Astrocyte (in vitro differentiated cells and primary cell): ENCODE data around the gene IMP4. TPM values are rescaled to one million over a fixed set of nuclear protein-coding genes. Genes with fewer than 3 reads are reported as not detected.

Source experiments
- DNase-seq: peaks from one replicate; pipeline ENCODE4 v3.0.0-alpha.2; 2010; ENCODE audit warnings: low read depth
- FAIRE-seq: peaks from 2 replicates; lab custom pipeline; 2011; peaks lifted over from hg19 to GRCh38; lab: Jason Lieb, UNC
- H2AFZ ChIP-seq: 2 replicates; pipeline ENCODE4 v1.6.0; 2012; ENCODE audit warnings: low read depth, low read length, inconsistent platforms
- H3K27ac ChIP-seq: 2 replicates; pipeline ENCODE4 v1.5.1; 2011; ENCODE audit warnings: low read depth, low read length, inconsistent platforms
- H3K27me3 ChIP-seq: 2 replicates; pipeline ENCODE4 v1.6.0; 2011; ENCODE audit warnings: low read length, inconsistent platforms; ENCODE audit not compliant: insufficient read depth
- H3K36me3 ChIP-seq: 2 replicates; pipeline ENCODE4 v1.5.1; 2011; ENCODE audit warnings: low read length, inconsistent platforms; ENCODE audit not compliant: insufficient read depth
- H3K4me1 ChIP-seq: 2 replicates; pipeline ENCODE4 v1.5.1; 2011; ENCODE audit warnings: low read length, inconsistent platforms; ENCODE audit not compliant: insufficient read depth
- H3K4me2 ChIP-seq: 2 replicates; pipeline ENCODE4 v1.6.0; 2012; ENCODE audit warnings: low read length, inconsistent platforms
- H3K4me3 ChIP-seq: 2 replicates; pipeline ENCODE4 v1.5.1; 2011; ENCODE audit warnings: low read depth, mild to moderate bottlenecking, low read length, inconsistent platforms; ENCODE audit not compliant: insufficient read depth
- H3K79me2 ChIP-seq: 2 replicates; pipeline ENCODE4 v1.6.0; 2012; ENCODE audit warnings: mild to moderate bottlenecking, low read length, inconsistent platforms; ENCODE audit not compliant: insufficient read depth
- H3K9ac ChIP-seq: 2 replicates; pipeline ENCODE4 v1.6.0; 2012; ENCODE audit warnings: mild to moderate bottlenecking, low read length, inconsistent platforms
- H3K9me3 ChIP-seq: 2 replicates; pipeline ENCODE4 v1.5.1; 2012; ENCODE audit warnings: low read depth, mild to moderate bottlenecking, low read length, inconsistent platforms; ENCODE audit not compliant: insufficient read depth
- H4K20me1 ChIP-seq: 2 replicates; pipeline ENCODE4 v1.6.0; 2012; ENCODE audit warnings: low read length, inconsistent platforms; ENCODE audit not compliant: insufficient read depth
- H3K27ac Mint-ChIP-seq: one replicate; pipeline ENCODE4 v1.8.0; 2021; ENCODE audit warnings: mild to moderate bottlenecking, mixed read lengths; ENCODE audit not compliant: unreplicated experiment
- H3K27me3 Mint-ChIP-seq: one replicate; pipeline ENCODE4 v1.8.0; 2021; ENCODE audit warnings: low read depth, mixed read lengths; ENCODE audit not compliant: unreplicated experiment
- H3K36me3 Mint-ChIP-seq: one replicate; pipeline ENCODE4 v1.8.0; 2021; ENCODE audit warnings: low read depth, mixed read lengths; ENCODE audit not compliant: unreplicated experiment
- H3K4me1 Mint-ChIP-seq: one replicate; pipeline ENCODE4 v1.8.0; 2021; ENCODE audit warnings: low read depth, mixed read lengths; ENCODE audit not compliant: unreplicated experiment
- H3K4me3 Mint-ChIP-seq: one replicate; pipeline ENCODE4 v1.8.0; 2021; ENCODE audit warnings: mild to moderate bottlenecking, moderate library complexity, mixed read lengths; ENCODE audit not compliant: unreplicated experiment
- H3K9me3 Mint-ChIP-seq: one replicate; pipeline ENCODE4 v1.8.0; 2021; ENCODE audit warnings: mild to moderate bottlenecking, mixed read lengths; ENCODE audit not compliant: unreplicated experiment
- EZH2 ChIP-seq: IDR thresholded peaks from 2 replicates; pipeline ENCODE4 v1.6.1; 2012; ENCODE audit warnings: mild to moderate bottlenecking, low read length, inconsistent platforms; ENCODE audit not compliant: insufficient read depth
- total RNA-seq: library from RNA; stranded (reverse); gene quantifications from 2 replicates; pipeline ENCODE4 v1.2.1, GENCODE V29; 2021
- TF ChIP-seq, protein P1 (sequence below): IDR thresholded peaks from 2 replicates; pipeline ENCODE4 v1.5.1; 2011; ENCODE audit warnings: low read depth, mild to moderate bottlenecking, inconsistent platforms, low read length, moderate library complexity; ENCODE audit not compliant: insufficient read depth

IMP4 gene
- total RNA-seq, 1 donor from 2014 or later: 65.5 TPM

DNA sequence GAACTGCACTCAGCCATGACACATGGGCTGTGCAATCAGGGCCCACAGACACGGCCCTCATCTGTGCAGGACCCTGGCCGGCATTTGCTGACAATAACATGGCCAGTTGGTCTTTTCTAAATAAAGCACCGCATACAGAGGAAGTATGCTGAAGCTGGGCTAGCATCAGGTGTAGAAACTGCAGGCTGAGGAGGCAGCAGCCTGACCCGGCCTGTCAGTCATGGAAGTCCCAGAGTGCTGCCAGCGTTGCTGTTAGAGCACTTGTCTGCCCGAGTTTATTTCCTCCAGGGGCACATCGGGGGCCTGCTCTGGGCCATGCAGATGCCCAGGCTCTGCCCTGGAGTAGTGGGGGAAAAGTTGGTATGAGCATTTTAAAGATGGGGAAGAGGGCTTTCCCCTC, 9.0 kb downstream of the IMP4 start:
- Histone ChIP-seq H3K4me3 (no peak overlapping the region), H3K79me2 (no peaks in the 10 kb centered on the region), H3K36me3 (peaks cover 12% of the 10 kb centered on the region), H3K27ac (no peak overlapping the region), H3K4me1 (peaks cover 7% of the 10 kb centered on the region), H3K27me3 (no peaks in the 10 kb centered on the region), H3K9ac (no peak overlapping the region), H2AFZ (no peak overlapping the region), H3K9me3 (no peaks in the 10 kb centered on the region), H3K4me2 (no peak overlapping the region), H4K20me1 (peaks cover 34% of the 10 kb centered on the region)
- no peaks in the 10 kb centered on the region for H3K9me3 Mint-ChIP-seq
- FAIRE-seq (no peak), DNase-seq (no peak)
- peaks cover 17% of the 10 kb centered on the region for H3K36me3 Mint-ChIP-seq
- peaks cover 1% of the 10 kb centered on the region for H3K4me1 Mint-ChIP-seq
- no peak overlapping the region for H3K27ac Mint-ChIP-seq
- TF ChIP-seq, protein P1, sequence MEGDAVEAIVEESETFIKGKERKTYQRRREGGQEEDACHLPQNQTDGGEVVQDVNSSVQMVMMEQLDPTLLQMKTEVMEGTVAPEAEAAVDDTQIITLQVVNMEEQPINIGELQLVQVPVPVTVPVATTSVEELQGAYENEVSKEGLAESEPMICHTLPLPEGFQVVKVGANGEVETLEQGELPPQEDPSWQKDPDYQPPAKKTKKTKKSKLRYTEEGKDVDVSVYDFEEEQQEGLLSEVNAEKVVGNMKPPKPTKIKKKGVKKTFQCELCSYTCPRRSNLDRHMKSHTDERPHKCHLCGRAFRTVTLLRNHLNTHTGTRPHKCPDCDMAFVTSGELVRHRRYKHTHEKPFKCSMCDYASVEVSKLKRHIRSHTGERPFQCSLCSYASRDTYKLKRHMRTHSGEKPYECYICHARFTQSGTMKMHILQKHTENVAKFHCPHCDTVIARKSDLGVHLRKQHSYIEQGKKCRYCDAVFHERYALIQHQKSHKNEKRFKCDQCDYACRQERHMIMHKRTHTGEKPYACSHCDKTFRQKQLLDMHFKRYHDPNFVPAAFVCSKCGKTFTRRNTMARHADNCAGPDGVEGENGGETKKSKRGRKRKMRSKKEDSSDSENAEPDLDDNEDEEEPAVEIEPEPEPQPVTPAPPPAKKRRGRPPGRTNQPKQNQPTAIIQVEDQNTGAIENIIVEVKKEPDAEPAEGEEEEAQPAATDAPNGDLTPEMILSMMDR: no peak
- TF ChIP-seq EZH2: no peak
- H3K27me3 Mint-ChIP-seq: peaks cover 6% of the 10 kb centered on the region
- no peak overlapping the region for H3K4me3 Mint-ChIP-seq

DNA sequence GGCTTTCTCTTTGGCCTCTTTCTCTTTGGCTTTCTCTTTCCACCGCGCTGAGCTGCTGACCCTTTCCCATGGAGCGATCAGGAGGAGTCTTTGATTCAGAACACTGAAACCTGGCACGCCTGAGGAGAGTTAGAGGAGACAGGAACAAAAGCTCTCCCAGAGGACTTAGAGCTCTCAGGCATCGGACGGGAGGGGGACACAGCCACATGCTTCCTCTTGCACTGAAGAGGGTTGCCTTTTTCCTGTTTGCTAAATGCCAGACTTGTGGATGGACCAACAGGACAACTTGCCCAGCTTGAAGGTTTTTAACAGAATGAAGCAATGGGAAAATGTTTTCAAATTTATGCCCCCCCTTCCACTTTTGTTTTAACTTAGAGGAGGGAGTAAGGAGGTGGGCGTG, 9.5 kb downstream of the IMP4 start:
- Histone ChIP-seq H3K4me3 (no peak overlapping the region), H3K9me3 (no peaks in the 10 kb centered on the region), H2AFZ (no peak overlapping the region), H3K27ac (no peak overlapping the region), H3K79me2 (no peaks in the 10 kb centered on the region), H4K20me1 (peaks cover 33% of the 10 kb centered on the region), H3K27me3 (no peaks in the 10 kb centered on the region), H3K36me3 (peaks cover 7% of the 10 kb centered on the region), H3K9ac (no peak overlapping the region), H3K4me1 (peaks cover 7% of the 10 kb centered on the region), H3K4me2 (no peak overlapping the region)
- Mint-ChIP-seq H3K9me3 (no peaks in the 10 kb centered on the region), H3K27me3 (peaks cover 8% of the 10 kb centered on the region), H3K27ac (no peak overlapping the region), H3K4me1 (peaks cover 2% of the 10 kb centered on the region), H3K36me3 (peaks cover 13% of the 10 kb centered on the region), H3K4me3 (no peak overlapping the region)
- FAIRE-seq: no peak
- TF ChIP-seq, protein P1: no peak
- TF ChIP-seq EZH2: no peak
- DNase-seq: no peak

DNA sequence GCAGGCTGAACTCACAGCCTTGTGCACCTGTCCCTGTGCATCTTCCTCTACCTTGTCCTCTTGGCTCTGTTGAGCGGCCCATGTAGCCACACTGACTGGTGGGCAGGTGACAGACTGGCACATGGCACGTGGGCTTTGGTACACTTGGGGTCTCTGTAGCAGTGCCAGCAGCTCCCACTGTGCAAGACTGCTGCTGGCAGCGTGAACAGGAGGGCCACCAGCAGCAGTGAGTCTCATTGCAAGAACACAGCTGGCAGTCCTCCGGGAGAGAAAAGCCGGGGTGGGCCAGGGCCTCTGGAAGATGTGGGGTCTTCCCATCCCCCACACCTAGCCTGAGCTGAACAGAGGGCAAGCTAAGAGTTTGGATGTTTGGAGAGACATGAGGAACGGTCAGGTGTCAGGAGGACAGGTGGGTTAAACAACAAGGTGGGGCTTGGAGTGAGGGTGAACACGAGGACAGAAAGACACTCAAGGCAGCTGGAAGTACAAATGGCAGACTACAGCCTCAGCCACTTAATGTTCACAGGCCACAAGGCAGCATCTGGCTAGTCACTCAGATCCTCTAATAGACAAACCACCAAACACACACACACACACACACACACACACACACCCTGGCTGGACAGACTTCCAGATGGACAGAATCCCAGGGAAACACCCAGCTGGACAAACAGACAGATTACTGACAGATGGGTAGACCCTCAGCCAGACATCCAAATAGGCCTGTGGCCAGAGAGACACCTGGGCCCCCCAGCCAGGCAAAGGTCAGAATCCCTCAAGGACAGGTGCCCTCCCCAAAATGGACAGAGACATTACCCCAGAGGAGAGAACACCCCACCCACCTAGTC, 10.8 kb downstream of the IMP4 start:
- FAIRE-seq (no peak), DNase-seq (no peak)
- Histone ChIP-seq H3K4me1 (peaks cover 7% of the 10 kb centered on the region), H3K9ac (no peak overlapping the region), H3K36me3 (peaks cover under 1% of the 10 kb centered on the region), H3K4me3 (no peak overlapping the region), H3K9me3 (no peaks in the 10 kb centered on the region), H4K20me1 (peaks cover 24% of the 10 kb centered on the region), H3K79me2 (no peaks in the 10 kb centered on the region), H2AFZ (no peak overlapping the region), H3K27ac (no peak overlapping the region), H3K27me3 (no peaks in the 10 kb centered on the region), H3K4me2 (no peak overlapping the region)
- Mint-ChIP-seq H3K9me3 (no peaks in the 10 kb centered on the region), H3K27me3 (peaks cover 8% of the 10 kb centered on the region), H3K4me1 (peaks cover 2% of the 10 kb centered on the region), H3K4me3 (no peak overlapping the region), H3K36me3 (peaks cover under 1% of the 10 kb centered on the region), H3K27ac (no peak overlapping the region)
- TF ChIP-seq EZH2: no peak
- TF ChIP-seq, protein P1: no peak
